HK-2 (cell line): ENCODE measurements around the gene C10orf95.

Source experiments
- DNase-seq: peaks from one replicate; pipeline ENCODE4 v3.0.0-alpha.2; 2018; ENCODE audit not compliant: unreplicated experiment

Gene C10orf95

GRCh38 chr10:102416695-102417094, 34.6 kb downstream of the C10orf95 start:
- DNase-seq: no peak

GRCh38 chr10:102416283-102416682, 35.1 kb downstream of the C10orf95 start:
- no peak for DNase-seq

- no peak for DNase-seq
Measured at GRCh38 chr10:102414749-102415148, 36.6 kb downstream of the C10orf95 start.

DNA sequence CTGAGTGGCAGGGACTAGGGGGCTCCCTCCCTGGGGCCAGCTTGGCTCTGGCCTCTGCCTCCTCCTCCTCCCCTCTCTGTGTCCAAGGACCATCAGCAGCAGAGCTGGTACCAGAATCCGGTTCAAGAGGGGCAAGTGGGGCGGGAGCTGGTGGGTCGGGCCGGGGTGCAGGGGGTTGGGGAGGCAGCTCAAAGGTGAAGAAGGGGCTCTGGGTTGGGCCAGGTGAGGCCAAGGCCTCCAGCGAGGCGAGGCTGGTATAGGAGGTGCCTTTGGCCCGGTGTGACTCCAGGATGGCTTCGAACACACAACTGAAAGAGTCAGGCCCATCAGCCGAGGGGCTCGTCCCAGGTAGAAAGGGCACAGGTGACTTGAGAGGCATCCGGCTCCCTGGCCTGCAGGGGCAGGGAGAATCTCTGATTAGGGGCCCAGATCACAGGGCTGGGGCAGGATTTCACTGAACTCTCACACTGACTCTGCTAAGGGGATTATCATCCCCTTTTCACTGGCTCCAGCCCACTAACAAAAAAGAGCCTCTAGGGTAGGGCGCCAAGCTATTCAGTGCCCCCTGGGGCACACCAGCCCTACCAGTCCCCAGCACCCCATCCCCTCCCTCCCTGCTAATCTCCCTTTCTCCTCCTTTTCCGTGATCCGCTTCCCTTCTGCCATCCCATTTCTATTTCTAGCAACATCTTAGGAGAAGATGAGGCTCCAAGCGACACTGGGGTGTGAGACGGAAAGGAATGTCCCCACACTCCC, 37.4 kb downstream of the C10orf95 start:
- DNase-seq: no peak

DNA sequence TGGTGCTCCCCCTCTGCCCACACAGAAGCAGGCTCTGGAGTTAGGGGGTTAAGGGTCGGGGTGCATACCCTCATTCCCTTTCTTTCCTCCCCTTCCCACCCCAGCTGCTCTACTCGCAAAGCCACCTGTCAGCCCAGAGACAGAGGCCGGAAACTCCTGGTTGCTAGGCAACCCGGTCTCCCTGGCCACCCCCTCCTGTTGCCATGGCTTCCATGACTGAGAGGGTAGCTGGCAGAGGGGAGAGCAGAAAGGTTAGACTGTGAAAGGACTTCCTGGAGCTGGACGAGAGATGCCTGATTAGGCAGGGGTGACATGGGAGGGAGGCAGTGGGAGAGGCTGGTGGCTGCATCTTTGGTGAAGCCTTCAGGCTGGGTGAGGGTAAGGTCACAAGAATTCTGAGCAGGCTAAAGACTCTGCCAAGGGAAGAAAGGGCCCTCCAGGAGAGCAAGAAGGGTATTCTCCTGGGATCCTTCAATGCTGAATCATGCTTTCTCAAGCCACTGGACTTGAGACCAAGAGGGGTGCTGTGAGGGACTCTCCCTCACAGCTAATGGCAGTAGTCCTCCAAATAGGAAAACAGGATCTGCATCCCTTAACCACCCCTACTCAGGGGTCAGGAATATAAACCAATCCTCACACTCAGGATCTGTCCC, 38.2 kb downstream of the C10orf95 start:
- no peak for DNase-seq

GRCh38 chr10:102412293-102412692, 39.0 kb downstream of the C10orf95 start:
- DNase-seq: no peak

DNA sequence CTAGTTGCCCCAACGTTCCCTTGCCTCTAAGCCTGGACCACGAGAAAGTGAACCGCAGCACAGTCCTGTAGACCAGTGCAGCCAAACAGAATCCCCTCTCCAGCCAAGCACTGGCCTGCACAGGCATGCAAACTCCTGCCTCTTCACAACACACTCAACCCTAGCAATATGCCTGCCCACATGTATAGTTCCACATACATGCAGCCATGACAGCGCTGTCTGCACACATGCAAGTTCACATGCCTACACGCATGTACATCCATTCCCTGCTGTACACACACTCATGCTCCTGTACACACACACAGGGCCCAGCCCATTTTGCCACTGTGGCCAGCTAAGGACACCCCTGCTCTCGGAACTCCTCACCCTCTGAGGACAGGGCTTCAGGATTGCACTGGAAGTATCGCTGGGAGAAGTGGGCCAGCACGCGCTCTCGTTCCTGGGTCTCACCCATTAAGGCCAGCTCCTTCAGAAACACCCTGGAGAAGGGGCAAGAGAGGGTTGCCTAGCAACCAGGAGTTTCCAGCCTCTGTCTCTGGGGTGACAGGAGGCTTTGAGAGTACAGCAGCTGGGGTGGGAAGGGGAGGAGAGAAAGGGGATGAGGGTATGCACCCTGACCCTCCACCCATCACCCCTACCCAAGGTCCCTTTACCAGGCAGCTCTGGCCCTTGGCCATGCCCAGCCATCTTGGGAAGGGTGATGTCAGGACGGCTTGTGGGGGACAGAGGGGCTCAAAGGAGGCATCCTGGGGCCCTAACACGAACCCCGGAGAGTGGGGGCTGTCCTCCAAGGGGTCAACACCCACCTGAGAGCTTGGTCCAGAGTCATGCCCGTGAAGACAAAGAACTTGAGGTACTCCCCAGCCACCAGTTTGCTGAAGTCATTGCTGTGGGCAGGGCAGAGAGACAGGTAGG, 39.7 kb downstream of the C10orf95 start:
- DNase-seq: no peak

GRCh38 chr10:102410429-102411073, 40.8 kb downstream of the C10orf95 start:
- DNase-seq: no peak

DNA sequence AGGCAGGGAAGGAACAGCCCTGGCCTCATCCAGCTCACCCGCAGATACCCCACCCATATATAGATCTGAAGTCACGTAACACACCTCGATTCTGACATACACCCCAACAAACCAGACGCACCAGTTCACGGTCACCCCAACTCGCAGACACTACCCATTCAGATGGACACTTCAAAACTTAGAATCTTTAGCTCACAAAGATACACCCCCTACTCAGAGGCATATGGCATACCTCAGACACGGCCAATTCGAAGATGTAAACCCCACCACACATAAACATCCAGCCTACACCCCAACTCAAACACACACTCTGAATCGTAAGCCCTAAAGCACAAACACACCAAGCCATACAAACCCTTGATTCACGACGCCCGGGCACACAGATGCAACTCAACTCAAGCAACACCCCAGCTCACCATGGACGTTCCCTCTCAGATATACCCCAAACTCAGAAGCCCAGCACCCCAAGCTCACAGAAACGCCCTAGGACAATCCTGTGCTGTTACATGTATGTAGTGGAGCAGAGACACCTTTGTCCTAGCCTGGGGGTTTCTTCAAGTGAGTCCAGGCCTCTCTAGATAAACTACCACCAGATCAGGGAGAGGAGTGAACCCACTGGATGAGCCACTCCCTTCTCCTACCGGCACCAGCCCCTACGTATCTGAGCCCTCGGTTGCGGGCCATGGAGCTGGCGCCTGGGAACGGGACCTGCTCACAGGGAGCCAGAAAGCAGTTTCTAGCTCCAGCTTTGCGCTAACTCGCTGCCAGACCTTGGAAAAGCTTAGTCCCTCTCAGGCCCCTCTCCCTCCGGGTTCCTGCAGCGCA, 41.5 kb downstream of the C10orf95 start:
- no peak for DNase-seq

DNA sequence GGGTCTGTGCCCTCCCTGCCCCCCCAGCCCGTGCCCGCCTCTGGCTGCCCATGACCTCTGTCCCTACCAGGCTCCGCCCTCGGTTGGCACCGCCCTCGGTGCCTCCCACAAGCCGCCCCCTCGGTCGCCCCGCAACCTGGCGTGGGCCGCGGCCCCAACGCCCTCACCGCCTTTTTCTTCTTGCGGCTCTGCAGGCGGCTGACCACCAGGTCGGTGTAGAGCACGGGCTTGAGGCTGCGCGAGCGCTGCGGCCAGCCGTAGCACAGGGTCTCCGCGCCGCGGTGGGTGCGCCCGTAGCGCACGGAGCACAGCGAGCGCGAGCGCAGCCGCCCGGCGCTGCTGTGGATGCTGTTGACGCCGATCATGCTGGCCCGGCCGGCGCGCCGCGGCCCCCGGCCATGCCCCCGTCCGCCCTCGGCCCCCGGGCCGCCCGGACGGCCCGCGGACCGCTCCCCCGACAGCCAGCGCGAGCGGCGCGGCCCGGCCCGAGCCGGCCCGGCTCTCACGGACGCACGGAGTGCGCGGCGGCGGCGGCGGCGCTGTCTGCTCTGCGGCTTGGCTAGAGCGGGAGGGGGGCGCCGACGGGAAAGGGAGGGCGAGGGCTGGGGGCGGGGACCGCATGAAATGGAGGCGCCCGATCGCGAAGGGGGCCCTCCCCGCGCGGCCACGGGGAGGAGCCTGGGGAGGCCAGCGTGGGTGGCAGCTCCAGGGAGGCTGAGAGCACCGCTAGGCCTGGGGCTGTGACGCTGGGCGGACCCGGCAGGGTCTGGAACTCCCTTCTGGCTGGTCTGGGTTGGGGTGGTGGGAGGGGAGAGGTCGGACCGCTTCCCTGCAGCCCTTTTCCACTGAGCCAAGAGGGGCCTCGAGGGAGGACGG, 42.4 kb downstream of the C10orf95 start:
- peak; percentile 35 for DNase-seq

- no peak for DNase-seq
Measured at GRCh38 chr10:102408131-102408727, 43.1 kb downstream of the C10orf95 start.

DNA sequence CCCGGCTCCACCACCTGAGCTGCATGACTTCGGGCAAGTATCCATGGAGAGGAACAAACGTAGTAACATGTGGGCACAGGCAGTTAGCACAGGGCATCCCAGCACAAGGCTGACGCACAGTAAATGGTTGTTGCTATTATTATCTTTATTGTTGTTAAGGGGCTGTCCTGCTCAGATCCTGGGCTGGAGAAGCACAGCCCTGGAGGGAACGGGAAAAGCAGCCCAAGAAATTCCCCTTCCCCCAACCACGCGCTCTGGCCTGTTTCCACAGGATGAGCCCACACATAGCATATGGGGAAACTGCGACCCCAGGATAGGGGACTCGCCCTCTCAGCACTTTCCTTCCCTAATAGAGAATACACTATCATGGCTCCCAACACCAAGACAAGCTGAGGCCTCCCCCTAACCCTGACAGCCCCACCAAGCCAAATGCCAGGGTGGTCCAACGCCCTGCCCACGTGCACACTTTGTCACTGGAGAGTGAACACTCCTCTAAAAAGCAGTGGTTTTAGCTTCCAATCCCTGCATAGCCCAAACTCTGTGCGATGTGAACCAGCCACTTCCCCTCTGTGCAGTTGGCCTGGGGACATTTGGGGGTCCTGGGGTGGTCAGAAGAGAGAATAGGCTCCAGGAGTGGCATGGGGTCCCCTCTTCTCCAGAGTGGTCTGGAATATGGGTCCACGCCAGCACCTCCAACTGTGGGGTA, 43.8 kb downstream of the C10orf95 start:
- DNase-seq: no peak

DNA sequence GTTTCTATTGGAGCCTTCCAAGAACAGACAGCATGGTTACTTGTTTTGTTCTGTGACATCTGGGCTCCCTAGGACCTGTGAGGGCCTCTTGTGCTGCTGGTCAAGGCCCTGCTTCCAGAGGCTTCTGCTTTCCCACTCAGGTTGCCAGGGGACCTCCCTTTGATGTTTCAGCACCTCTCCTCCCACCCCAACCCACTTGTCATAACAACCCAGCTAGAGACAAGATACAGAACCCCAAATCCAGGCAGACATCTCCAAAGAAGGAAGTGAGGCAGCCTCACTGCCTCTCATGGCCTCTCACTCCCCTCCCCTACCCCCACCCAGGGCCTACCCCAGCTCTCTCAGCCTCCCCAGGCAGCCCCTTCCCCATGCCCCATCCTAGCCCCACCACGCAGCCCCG, 44.5 kb downstream of the C10orf95 start:
- DNase-seq: no peak

GRCh38 chr10:102405632-102406031, 45.7 kb downstream of the C10orf95 start:
- DNase-seq: no peak

DNA sequence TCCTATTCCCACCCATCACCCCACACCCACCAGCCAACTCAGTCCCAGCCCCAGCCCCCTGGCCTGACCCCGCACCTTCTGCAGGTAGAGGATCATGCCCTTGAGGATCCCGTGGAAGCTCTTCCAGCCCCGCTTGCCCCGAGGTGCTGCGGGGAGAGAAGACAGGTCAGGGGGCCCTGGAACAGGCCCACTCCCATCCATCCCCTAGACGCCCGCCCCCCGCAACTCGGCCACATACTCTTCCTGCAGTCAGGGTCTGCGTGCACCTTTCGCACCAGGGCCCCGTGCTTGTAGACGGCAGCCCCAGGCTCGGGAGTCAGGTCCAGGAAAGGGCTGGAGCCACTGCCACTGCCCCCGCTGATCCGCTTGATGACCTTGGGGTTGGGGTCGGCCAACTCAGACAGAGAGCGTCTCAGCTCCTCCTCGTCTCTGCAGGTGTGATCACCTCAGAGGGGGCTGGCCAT, 46.2 kb downstream of the C10orf95 start:
- no peak for DNase-seq

- no peak for DNase-seq
Measured at GRCh38 chr10:102404361-102405107, 46.8 kb downstream of the C10orf95 start.

GRCh38 chr10:102403115-102403514, 48.2 kb downstream of the C10orf95 start:
- no peak for DNase-seq

DNA sequence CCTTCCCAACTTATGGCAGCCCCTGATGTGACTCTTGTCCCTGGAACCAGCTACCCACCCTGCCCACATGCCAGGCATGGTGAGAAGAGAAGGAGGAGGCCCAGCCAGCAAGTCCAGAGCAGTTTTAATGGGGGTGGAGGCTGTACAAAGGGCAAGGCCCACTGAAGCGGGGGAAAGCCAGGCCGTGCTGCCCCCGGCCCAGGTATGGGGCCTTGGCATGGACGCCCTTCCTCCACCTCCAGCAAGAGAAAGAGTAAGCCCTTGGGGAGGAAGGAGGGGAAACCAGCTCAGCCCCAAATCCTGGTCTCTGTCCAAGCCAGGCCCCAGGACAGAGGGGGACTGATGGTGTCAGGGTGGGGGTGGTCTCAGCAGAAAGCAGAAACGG, 48.8 kb downstream of the C10orf95 start:
- no peak for DNase-seq
